DND-41 (cell line): Measurements from ENCODE around the gene AKAP17A.

Experiments
- ATAC-seq: fragments of 200-7000 bp; cut with Tn5 transposase; 3 replicates; pipeline ENCODE4 v1.9.1; 2021; ENCODE audit warnings: low read depth; ENCODE audit not compliant: insufficient read depth
- DNase-seq: peaks from one replicate; pipeline ENCODE4 v3.0.0-alpha.2; 2020
- H2AFZ ChIP-seq: 2 replicates; pipeline ENCODE4 v1.6.0; 2012; ENCODE audit warnings: low read depth, low read length
- H3K27ac ChIP-seq: 2 replicates; pipeline ENCODE4 v1.5.1; 2012; ENCODE audit warnings: low read length, inconsistent platforms
- H3K27me3 ChIP-seq: fragments of 200-600 bp; sonication (generic); 2 replicates; pipeline ENCODE4 v1.6.0; 2012; ENCODE audit warnings: low read length, mild to moderate bottlenecking, inconsistent platforms; ENCODE audit not compliant: insufficient read depth, poor library complexity
- H3K36me3 ChIP-seq: 2 replicates; pipeline ENCODE4 v1.5.1; 2012; ENCODE audit warnings: low read length, inconsistent platforms; ENCODE audit not compliant: insufficient read depth
- H3K4me1 ChIP-seq: 2 replicates; pipeline ENCODE4 v1.5.1; 2012; ENCODE audit warnings: mild to moderate bottlenecking, low read length; ENCODE audit not compliant: insufficient read depth
- H3K4me2 ChIP-seq: 2 replicates; pipeline ENCODE4 v1.6.0; 2012; ENCODE audit warnings: mild to moderate bottlenecking, moderate library complexity, low read length, inconsistent platforms; ENCODE audit not compliant: insufficient read depth
- H3K4me3 ChIP-seq, 2 experiments: fragments of 200-600 bp in 1 of 2; shearing (Covaris generic) in 1 of 2; 2 replicates each; pipeline ENCODE4 v1.5.1; 2012 to 2016; ENCODE audit warnings: inconsistent platforms in 2 of 2, low read length in 2 of 2, mild to moderate bottlenecking in 2 of 2, low read depth in 1 of 2, moderate library complexity in 1 of 2
- H3K79me2 ChIP-seq: 2 replicates; pipeline ENCODE4 v1.6.0; 2012; ENCODE audit warnings: low read length, inconsistent platforms; ENCODE audit not compliant: insufficient read depth
- H3K9ac ChIP-seq: 2 replicates; pipeline ENCODE4 v1.6.0; 2012; ENCODE audit warnings: low read depth, mild to moderate bottlenecking, inconsistent platforms, low read length, moderate library complexity
- H3K9me3 ChIP-seq: 2 replicates; pipeline ENCODE4 v1.5.1; 2012; ENCODE audit warnings: low read length, moderate library complexity, mild to moderate bottlenecking, inconsistent platforms; ENCODE audit not compliant: insufficient read depth, severe bottlenecking
- H4K20me1 ChIP-seq: 2 replicates; pipeline ENCODE4 v1.6.0; 2012; ENCODE audit warnings: low read length; ENCODE audit not compliant: insufficient read depth
- EZH2 ChIP-seq: IDR thresholded peaks from 3 replicates; pipeline ENCODE4 v1.6.1; 2012; ENCODE audit warnings: borderline replicate concordance, low read depth, mild to moderate bottlenecking, moderate library complexity, low read length, inconsistent platforms; ENCODE audit not compliant: severe bottlenecking
- TF ChIP-seq, protein P1 (sequence below): IDR thresholded peaks from 2 replicates; pipeline ENCODE4 v1.5.1; 2012; ENCODE audit warnings: borderline replicate concordance, low read length, moderate library complexity, mild to moderate bottlenecking; ENCODE audit not compliant: poor library complexity, severe bottlenecking; ENCODE audit errors: extremely low read depth

The AKAP17A gene

GRCh38 chrX:1595711-1596060, 4.3 kb downstream of the AKAP17A start:
- TF ChIP-seq EZH2, result no peak
- TF ChIP-seq, protein P1, sequence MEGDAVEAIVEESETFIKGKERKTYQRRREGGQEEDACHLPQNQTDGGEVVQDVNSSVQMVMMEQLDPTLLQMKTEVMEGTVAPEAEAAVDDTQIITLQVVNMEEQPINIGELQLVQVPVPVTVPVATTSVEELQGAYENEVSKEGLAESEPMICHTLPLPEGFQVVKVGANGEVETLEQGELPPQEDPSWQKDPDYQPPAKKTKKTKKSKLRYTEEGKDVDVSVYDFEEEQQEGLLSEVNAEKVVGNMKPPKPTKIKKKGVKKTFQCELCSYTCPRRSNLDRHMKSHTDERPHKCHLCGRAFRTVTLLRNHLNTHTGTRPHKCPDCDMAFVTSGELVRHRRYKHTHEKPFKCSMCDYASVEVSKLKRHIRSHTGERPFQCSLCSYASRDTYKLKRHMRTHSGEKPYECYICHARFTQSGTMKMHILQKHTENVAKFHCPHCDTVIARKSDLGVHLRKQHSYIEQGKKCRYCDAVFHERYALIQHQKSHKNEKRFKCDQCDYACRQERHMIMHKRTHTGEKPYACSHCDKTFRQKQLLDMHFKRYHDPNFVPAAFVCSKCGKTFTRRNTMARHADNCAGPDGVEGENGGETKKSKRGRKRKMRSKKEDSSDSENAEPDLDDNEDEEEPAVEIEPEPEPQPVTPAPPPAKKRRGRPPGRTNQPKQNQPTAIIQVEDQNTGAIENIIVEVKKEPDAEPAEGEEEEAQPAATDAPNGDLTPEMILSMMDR, result no peak
- no peaks in the 10 kb centered on the region for H3K27me3 ChIP-seq
- no peak for ATAC-seq
- DNase-seq, result no peak
- H3K9ac ChIP-seq, result no peak overlapping the region
- no peak overlapping the region for H3K4me3 ChIP-seq
- H3K4me1 ChIP-seq, result peaks cover 27% of the 10 kb centered on the region
- H2AFZ ChIP-seq, result no peak overlapping the region
- no peaks in the 10 kb centered on the region for H3K9me3 ChIP-seq
- H3K36me3 ChIP-seq, result peaks cover 78% of the 10 kb centered on the region
- H4K20me1 ChIP-seq, result peaks cover 79% of the 10 kb centered on the region
- H3K27ac ChIP-seq, result no peak overlapping the region; the same call in 1 of the 2 replicates
- peak overlapping the region; percentile 39; the same call in 1 of the 2 replicates for H3K4me2 ChIP-seq
- peaks cover 80% of the 10 kb centered on the region for H3K79me2 ChIP-seq

DNA sequence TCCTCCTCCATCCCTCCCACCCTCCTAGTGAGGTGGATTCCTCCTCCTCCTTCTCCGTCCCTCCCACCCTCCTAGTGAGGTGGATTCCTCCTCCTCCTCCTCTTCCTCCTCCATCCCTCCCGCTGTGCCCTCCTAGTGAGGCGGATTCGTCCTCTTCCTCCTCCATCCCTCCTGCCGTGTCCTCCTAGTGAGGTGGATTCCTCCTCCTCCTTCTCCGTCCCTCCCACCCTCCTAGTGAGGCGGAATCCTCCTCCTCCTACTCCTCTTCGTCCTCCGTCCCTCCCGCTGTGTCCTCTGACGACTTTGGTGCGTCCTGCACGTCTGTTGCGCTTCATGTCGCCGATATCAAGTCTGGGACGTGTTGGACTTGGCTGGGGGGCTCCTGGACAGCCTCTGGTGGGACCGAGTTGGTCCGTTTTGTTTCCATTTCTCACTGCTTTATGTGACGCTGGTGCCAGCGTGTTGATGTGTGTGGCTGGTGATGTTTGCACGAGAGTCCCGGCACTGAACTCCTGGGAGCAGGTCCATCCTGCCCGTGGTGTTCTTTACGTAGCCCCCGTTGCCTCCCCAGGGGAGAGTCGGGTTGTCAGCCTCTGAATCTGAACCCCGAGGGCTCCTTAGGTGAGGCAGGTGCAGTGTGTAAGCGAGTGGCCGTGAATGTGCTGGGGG, 5.4 kb downstream of the AKAP17A start:
- Histone ChIP-seq H4K20me1 (peaks cover 79% of the 10 kb centered on the region), H3K79me2 (peaks cover 79% of the 10 kb centered on the region), H3K9ac (no peak overlapping the region), H3K27me3 (no peaks in the 10 kb centered on the region), H3K27ac (no peak overlapping the region), H3K9me3 (peaks cover 5% of the 10 kb centered on the region), H3K4me3 (no peak overlapping the region), H2AFZ (no peak overlapping the region), H3K36me3 (peaks cover 90% of the 10 kb centered on the region), H3K4me1 (peaks cover 24% of the 10 kb centered on the region), H3K4me2 (no peak overlapping the region)
- TF ChIP-seq EZH2, result no peak
- TF ChIP-seq, protein P1, result no peak
- DNase-seq (no peak), ATAC-seq (no peak)

DNA sequence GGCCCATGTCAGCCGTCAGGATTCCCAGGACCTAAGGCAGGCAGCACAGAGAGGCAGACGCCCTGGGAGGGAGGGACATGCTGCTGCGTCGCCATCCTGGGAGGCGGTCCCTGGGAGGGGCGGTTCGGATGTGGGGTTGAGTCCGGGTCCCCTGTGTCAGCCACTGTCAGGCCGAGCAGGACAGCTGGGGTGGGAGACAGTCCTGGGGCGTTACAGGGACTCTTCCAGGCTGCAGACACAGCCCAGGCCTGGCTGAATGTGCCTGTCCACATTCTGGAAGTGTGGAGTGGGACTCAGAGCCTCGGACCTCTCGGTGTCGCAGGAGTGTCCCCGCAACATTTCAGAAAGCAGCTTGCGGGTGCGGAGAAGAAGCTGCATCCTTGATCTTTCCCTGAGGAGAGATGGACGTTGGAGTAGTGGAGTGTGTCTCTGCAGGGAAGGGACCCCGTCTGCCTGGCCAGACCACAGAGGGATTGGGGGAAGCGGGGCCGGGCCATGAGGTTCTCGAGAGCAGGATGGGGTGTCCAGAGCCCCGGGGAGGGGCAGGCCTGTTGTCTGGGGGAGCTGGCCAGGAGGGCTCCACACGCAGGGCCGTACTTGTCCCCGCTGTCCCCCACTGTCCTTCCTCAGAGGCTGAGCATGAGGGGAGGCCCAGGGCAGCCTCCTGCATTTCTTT, 6.1 kb downstream of the AKAP17A start:
- H3K4me3 ChIP-seq, result no peak overlapping the region
- H3K79me2 ChIP-seq, result peaks cover 76% of the 10 kb centered on the region
- no peak for TF ChIP-seq EZH2
- TF ChIP-seq, protein P1, result no peak
- no peak overlapping the region for H3K4me2 ChIP-seq
- H2AFZ ChIP-seq, result no peak overlapping the region
- H3K9ac ChIP-seq, result no peak overlapping the region
- peaks cover 72% of the 10 kb centered on the region for H4K20me1 ChIP-seq
- H3K27me3 ChIP-seq, result no peaks in the 10 kb centered on the region
- no peak for DNase-seq
- peaks cover 8% of the 10 kb centered on the region for H3K9me3 ChIP-seq
- peaks cover 22% of the 10 kb centered on the region for H3K4me1 ChIP-seq
- ATAC-seq, result no peak
- H3K36me3 ChIP-seq, result peaks cover 96% of the 10 kb centered on the region
- no peak overlapping the region for H3K27ac ChIP-seq
